Liver (tissue), 3 donors: Measurements from ENCODE around the gene KCNK3.

Source experiments
- CTCF ChIP-seq: fragments of 150-350 bp; IDR thresholded peaks from 2 replicates; pipeline ENCODE4 v1.5.1; 2017; ENCODE audit warnings: improper control_type of control experiment, low read depth, low read length; ENCODE audit not compliant: missing input control
- EGR1 ChIP-seq, 2 donors: IDR thresholded peaks; 2 replicates each; pipeline ENCODE4 v1.6.1; 2016 to 2018; ENCODE audit warnings: antibody characterized with exemption in 2 of 2, low read depth in 2 of 2
- FOXA1 ChIP-seq: IDR thresholded peaks from 2 replicates; pipeline ENCODE4 v1.6.1; 2016; ENCODE audit warnings: antibody characterized with exemption
- GABPA ChIP-seq, 2 donors: IDR thresholded peaks in 1 of 2; conservative IDR thresholded peaks in 1 of 2; 2 replicates each; pipeline ENCODE4 v1.6.1; 2016; ENCODE audit warnings: antibody characterized with exemption in 2 of 2, mild to moderate bottlenecking in 1 of 2, moderate library complexity in 1 of 2
- HNF4A ChIP-seq, 2 donors: conservative IDR thresholded peaks; 2 replicates each; pipeline ENCODE4 v1.6.1; 2016; ENCODE audit warnings: antibody characterized with exemption in 2 of 2, mild to moderate bottlenecking in 2 of 2
- HNF4G ChIP-seq: IDR thresholded peaks from 2 replicates; pipeline ENCODE4 v1.6.1; 2016; ENCODE audit warnings: antibody characterized with exemption
- NR2F2 ChIP-seq: IDR thresholded peaks from 2 replicates; pipeline ENCODE4 v1.6.1; 2016; ENCODE audit warnings: antibody characterized with exemption
- RAD21 ChIP-seq, 2 donors: IDR thresholded peaks; 2 replicates each; pipeline ENCODE4 v1.6.1; 2016; ENCODE audit warnings: antibody characterized with exemption in 2 of 2, mild to moderate bottlenecking in 2 of 2
- REST ChIP-seq: IDR thresholded peaks from 2 replicates; pipeline ENCODE4 v1.6.1; 2016; ENCODE audit warnings: antibody characterized with exemption, mild to moderate bottlenecking
- RXRA ChIP-seq, 2 donors: IDR thresholded peaks; 2 replicates each; pipeline ENCODE4 v1.6.1; 2017 to 2018; ENCODE audit warnings: antibody characterized with exemption in 2 of 2, mild to moderate bottlenecking in 1 of 2
- SP1 ChIP-seq: IDR thresholded peaks from 2 replicates; pipeline ENCODE4 v1.6.1; 2018; ENCODE audit warnings: antibody characterized with exemption, mild to moderate bottlenecking
- TAF1 ChIP-seq: conservative IDR thresholded peaks from 2 replicates; pipeline ENCODE4 v1.6.1; 2016; ENCODE audit warnings: antibody characterized with exemption, mild to moderate bottlenecking
- YY1 ChIP-seq: IDR thresholded peaks from 2 replicates; pipeline ENCODE4 v1.6.1; 2016; ENCODE audit warnings: antibody characterized with exemption, mild to moderate bottlenecking
- TF ChIP-seq, protein P1 (sequence below): IDR thresholded peaks from 2 replicates; pipeline ENCODE4 v1.6.1; 2016; ENCODE audit warnings: antibody characterized with exemption
- donor health status: healthy.
- donor health status: healthy.

- TF ChIP-seq CTCF: no peak
- TF ChIP-seq TAF1: no peak
- no peak for TF ChIP-seq YY1
- no peak for TF ChIP-seq GABPA (IDR thresholded peaks at IDR 0.05 in 1 of 2, conservative IDR thresholded peaks at IDR 0.05 in 1 of 2)
- TF ChIP-seq HNF4A (conservative IDR thresholded peaks at IDR 0.05): no peak
- no peak for TF ChIP-seq SP1
- TF ChIP-seq RXRA (IDR thresholded peaks at IDR 0.05): no peak
- TF ChIP-seq, protein P1, sequence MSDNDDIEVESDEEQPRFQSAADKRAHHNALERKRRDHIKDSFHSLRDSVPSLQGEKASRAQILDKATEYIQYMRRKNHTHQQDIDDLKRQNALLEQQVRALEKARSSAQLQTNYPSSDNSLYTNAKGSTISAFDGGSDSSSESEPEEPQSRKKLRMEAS: no peak
- TF ChIP-seq RAD21 (IDR thresholded peaks at IDR 0.05): no peak
- no peak for TF ChIP-seq REST
- TF ChIP-seq EGR1 (IDR thresholded peaks at IDR 0.05; ENCODE audit: low read depth in 2 of 2): no peak
- TF ChIP-seq HNF4G: no peak
- no peak for TF ChIP-seq NR2F2
- no peak for TF ChIP-seq FOXA1
Observed at GRCh38 chr2:26727641-26728561, 35.4 kb downstream of the KCNK3 start.
